Measurements from ENCODE around the gene TRMT61A. TPM values are rescaled to one million over a fixed set of nuclear protein-coding genes. Genes with fewer than 3 reads are reported as not detected.

The TRMT61A gene
- total and polyA plus RNA-seq, 2 donors (not counting 3 experiments of a cell fraction or from before 2014, with no cell fraction given): 6.8 to 10.6 TPM

GRCh38 chr14:103581206-103581605 lies 52.2 kb downstream of the TRMT61A start:
- FAIRE-seq: no peak

More at GRCh38 chr14:103581206-103581605, 52.2 kb downstream of the TRMT61A start:
- ChIA-PET CTCF (interaction anchor here (0.7 to 1.5 kb wide), 2 partner anchors 62 to 319 kb away, joined by 3 read pairs; no protein-coding TSS in a partner anchor), POLR2A (no interaction called here)
- Histone ChIP-seq H3K36me3 (ENCODE audit: control insufficient read depth in 2 of 2, extremely low read depth in 1 of 2, insufficient read depth in 2 of 2, low read length in 2 of 2) (peaks cover 12 to 14% of the 10 kb centered on the region in 2 experiments), H3K4me1 (ENCODE audit: control insufficient read depth, extremely low read depth, insufficient read depth, low read length) (peaks cover 13% of the 10 kb centered on the region), H3K79me2 (ENCODE audit: control insufficient read depth, insufficient read depth, low read length) (peaks cover 16% of the 10 kb centered on the region), H3K9me3 (replicated peaks; ENCODE audit: control insufficient read depth, insufficient read depth, low read length) (no peaks in the 10 kb centered on the region), H3K9ac (replicated peaks; ENCODE audit: extremely low read depth, insufficient read depth, low read length) (no peak overlapping the region), H3K9me1 (replicated peaks; ENCODE audit: control insufficient read depth, extremely low read depth, insufficient read depth, low read length) (no peaks in the 10 kb centered on the region), H2AFZ (ENCODE audit: low read depth, low read length) (no peak overlapping the region), H4K20me1 (replicated peaks; ENCODE audit: control insufficient read depth, extremely low read depth, insufficient read depth, low read length) (peaks cover 3% of the 10 kb centered on the region), H3K4me2 (ENCODE audit: insufficient read depth, low read length) (no peak overlapping the region), H3K27me3 (ENCODE audit: control insufficient read depth in 2 of 2, insufficient read depth in 2 of 2, low read length in 2 of 2) (no peaks in the 10 kb centered on the region), H3K4me3 (replicated peaks in 1 of 3; ENCODE audit: insufficient read depth in 1 of 3, low read depth in 1 of 3, low read length in 3 of 3) (no peak overlapping the region), H3K27ac (ENCODE audit: insufficient read depth, low read depth, low read length) (no peak overlapping the region)
- no peak for DNase-seq (ENCODE audit: low read depth, low spot score)
- TF ChIP-seq GATA2 (IDR thresholded peaks at IDR 0.05; ENCODE audit: insufficient read depth, insufficient read length, low read depth, low read length) (no peak), EZH2 (IDR thresholded peaks at IDR 0.05; ENCODE audit: borderline replicate concordance, low read depth, low read length, severe bottlenecking) (no peak), CTCF (IDR thresholded peaks at IDR 0.05; ENCODE audit: extremely low read depth in 1 of 2, insufficient read depth in 1 of 2, low read depth in 1 of 2, low read length in 2 of 2) (no peak), JUN (IDR thresholded peaks at IDR 0.05; ENCODE audit: borderline replicate concordance, insufficient read depth, insufficient read length, low read depth) (no peak), POLR2AphosphoS5 (IDR thresholded peaks at IDR 0.05; ENCODE audit: insufficient read depth, low read depth, low read length) (no peak), MAX (IDR thresholded peaks at IDR 0.05; ENCODE audit: insufficient read depth, insufficient read length) (no peak), MYC (IDR thresholded peaks at IDR 0.05; ENCODE audit: low read depth, low read length) (no peak), POLR2A (IDR thresholded peaks at IDR 0.05; ENCODE audit: low read depth, low read length) (no peak), FOS (IDR thresholded peaks at IDR 0.05; ENCODE audit: borderline replicate concordance, insufficient read depth, low read length) (no peak)
- BruUV-seq (replicated peaks): no TSS peak
- dilution Hi-C loops (cut with MboI; ENCODE audit: extremely low pct_ligation_motif_present, low sequenced_read_pairs) (no loop called here), intact Hi-C loops (cut with micrococcal nuclease) (no loop called here)
